Suppressor macrophage (primary cell): ENCODE data around the gene MRRF.
A peak's percentile ranks its signal among the peaks of the same experiment; 100 is the strongest.
"Not testable (repeated sequence)": the region's sequence is repeated elsewhere in the genome, so short reads cannot be mapped to it uniquely, and the experiment has no call there.

Experiments
- DNase-seq, 4 experiments: peaks; one replicate each; pipeline ENCODE4 v3.0.0-alpha.2; 2020 to 2022

The MRRF gene

GRCh38 chr9:122363131-122363530 is 98.4 kb downstream of the MRRF start:
- DNase-seq = not testable (repeated sequence)

- DNase-seq = no peak
Measured at GRCh38 chr9:122364117-122364782, 99.6 kb downstream of the MRRF start.

GRCh38 chr9:122364783-122365150 is 100.1 kb downstream of the MRRF start:
- DNase-seq = no peak

GRCh38 chr9:122366074-122366660 is 101.5 kb downstream of the MRRF start:
- no peak for DNase-seq

GRCh38 chr9:122367065-122367464 is 102.4 kb downstream of the MRRF start:
- DNase-seq = no peak

- no peak for DNase-seq
Measured at GRCh38 chr9:122367774-122368460, 103.2 kb downstream of the MRRF start.

GRCh38 chr9:122368642-122369041 is 104.0 kb downstream of the MRRF start:
- DNase-seq = no peak

- peak; percentile 66 to 88 (median 82) for DNase-seq
Measured at GRCh38 chr9:122370303-122370702, 105.6 kb downstream of the MRRF start.

GRCh38 chr9:122370869-122371755 is 106.4 kb downstream of the MRRF start, which contains the start of gene PTGS1:
TSS of gene PTGS1 (plus strand) at chr9:122371024. CDS start at chr9:122371085, 61 bp downstream.
- DNase-seq = peak; percentile 50 to 83 (median 77)

GRCh38 chr9:122371846-122372245 is 107.2 kb downstream of the MRRF start:
- no peak for DNase-seq

- DNase-seq = no peak
Measured at GRCh38 chr9:122372856-122373845, 108.5 kb downstream of the MRRF start.

GRCh38 chr9:122374885-122375420 is 110.3 kb downstream of the MRRF start:
- DNase-seq = peak in 3 of 4 experiments; percentile 45 to 71 (median 50)

GRCh38 chr9:122376796-122377195 is 112.1 kb downstream of the MRRF start:
- DNase-seq = no peak

GRCh38 chr9:122377241-122378164 is 112.8 kb downstream of the MRRF start:
- DNase-seq = peak in 3 of 4 experiments; percentile 33 to 52 (median 40)

GRCh38 chr9:122378236-122378635 is 113.6 kb downstream of the MRRF start:
- peak in 2 of 4 experiments; percentile 31 to 33 for DNase-seq

- DNase-seq = peak in 1 of 4 experiments; percentile 9
Measured at GRCh38 chr9:122379340-122379739, 114.7 kb downstream of the MRRF start.

GRCh38 chr9:122380293-122380692 is 115.6 kb downstream of the MRRF start:
- DNase-seq = peak in 1 of 4 experiments; percentile 1
